Fibroblast of skin of scalp (primary cell): ENCODE measurements around the gene CLCN6.

Source experiments
- DNase-seq: peaks from one replicate; pipeline ENCODE4 v3.0.0-alpha.2; 2013

Gene CLCN6

DNA sequence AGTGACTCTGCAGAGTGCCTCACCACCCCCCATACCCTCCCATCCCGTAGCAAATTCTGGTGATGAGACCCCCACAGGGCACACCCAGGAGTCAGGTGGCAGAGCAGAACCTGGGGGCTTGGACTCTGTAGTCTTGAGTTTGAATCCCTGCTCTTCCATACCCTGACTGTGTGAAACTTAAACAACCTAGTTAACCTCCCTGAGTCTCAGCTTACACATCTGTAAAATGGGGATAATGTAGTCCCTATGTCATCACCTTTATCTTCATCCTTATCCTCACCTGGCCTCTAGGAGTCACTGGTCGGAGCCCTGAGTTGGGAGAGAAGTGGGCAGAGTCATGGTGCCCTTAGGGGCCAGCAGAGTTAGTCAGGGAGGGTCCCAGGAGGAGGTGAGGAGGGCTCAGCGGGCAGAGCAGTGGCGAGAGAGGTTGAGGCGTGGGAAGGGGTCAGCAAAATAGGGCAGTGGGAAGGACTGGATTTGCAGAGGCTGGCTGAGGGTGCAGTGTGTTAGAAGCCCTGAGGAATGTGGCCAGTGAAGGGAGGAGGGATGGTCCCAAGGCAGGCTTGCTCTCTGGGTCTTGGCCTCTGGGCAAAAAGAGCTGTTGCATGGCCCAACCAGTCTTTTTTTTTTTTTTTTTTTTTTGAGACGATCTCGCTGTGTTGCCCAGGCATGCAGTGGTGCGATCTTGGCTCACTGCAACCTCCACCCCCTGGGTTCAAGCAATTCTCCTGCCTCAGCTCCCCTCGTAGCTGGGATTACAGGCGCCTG lies 25.4 kb upstream of the CLCN6 start:
- DNase-seq: no peak

DNA sequence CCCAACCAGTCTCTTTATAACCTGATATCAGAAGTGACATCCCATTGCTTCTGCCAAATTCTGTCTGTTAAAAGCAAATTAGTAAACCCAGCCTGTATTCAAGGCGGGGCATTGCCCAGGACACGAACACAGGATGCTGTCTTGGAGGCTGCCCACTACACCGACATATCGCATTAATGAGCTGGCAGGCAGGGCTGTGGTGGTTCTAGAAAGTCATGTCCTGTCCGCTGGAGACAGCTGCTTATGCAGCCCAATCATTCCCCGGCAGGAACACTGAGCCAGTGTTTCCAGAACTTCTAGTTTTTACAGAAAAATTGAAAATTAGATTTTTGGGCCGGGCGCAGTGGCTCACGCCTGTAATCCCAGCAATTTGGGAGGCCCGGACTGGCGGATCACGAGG lies 24.7 kb upstream of the CLCN6 start:
- no peak for DNase-seq

DNA sequence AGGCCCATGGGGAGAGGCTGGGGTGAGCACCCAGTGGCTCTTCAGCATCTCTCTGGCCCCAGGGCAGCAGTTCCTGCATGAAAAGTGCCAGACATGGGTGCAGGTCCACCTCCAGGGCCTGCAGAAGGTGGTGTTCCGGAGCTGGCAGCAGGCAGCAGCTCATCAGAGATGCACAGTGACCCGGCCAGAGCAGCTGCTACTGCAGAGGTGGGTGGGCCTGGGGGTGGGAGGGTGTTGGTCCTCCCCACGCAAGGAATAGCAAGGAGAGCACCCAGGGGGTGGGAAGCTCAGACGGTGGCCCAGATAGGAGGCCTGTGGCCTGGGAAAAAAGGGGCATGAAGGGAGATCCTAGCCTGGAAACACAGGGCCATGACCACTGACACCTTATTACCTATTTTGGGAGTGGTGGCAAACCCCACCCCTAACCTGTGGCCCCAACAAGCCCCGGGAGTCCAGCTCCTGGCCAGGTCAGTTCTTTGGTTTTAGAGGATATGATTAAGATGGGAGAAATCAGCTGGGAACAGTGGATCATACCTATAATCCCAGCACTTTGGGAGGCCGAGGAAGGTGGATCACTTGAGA lies 23.8 kb upstream of the CLCN6 start:
- DNase-seq: no peak

DNA sequence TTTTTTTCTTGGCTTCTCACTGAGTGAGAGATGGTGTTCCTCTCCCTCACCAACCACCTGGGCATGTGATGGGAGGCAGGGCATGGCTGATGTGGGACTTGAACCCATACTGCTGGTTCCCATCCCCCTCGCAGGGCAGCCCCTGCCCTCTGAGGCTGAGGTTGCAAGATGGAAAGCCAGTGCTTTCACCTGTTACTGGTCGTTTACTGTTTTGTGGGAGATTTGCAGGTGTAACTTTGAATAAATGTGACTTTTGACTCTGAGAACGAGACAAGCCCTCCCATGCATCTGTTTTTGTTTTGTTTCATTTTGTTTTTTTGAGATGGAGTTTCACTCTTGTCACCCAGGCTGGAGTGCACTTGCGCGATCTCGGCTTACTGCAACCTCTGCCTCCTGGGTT lies 22.4 kb upstream of the CLCN6 start:
- DNase-seq: no peak

DNA sequence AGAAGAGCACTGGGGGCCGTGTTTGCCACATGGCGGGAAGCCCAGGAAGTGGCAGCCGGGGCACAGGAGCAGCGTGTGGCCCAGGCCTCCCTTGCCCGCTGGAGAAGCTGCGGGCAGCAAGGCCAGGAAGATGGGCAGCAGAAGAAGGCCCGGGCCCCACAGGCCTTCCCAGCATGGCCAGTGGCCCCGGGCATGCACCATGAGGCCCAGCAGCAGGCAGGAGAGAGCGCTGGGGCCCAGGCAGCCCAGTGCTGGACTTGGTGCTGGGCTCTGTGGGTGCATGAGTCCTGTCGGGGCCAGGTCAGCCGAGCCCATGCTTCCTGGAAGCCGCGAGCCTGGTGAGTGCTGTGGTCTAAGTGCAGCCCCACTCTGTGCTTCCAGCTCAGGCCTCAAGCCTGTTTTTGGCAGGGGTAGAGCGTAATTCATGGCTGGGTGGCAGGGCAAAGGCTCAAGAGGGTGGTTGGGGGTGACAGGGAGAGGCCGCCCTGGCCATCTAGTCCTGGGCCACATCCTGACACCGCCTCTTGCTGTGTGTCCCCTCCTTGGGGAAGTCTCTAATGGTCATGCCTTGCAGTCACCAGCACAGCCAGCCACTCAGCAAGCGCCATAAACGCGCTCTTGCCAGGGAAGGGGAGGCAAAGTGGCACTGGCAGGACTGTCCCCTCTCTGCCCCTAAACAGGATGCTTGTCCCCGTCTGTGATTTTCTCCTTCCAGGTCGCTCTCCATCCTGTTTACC lies 21.6 kb upstream of the CLCN6 start:
- DNase-seq: no peak

DNA sequence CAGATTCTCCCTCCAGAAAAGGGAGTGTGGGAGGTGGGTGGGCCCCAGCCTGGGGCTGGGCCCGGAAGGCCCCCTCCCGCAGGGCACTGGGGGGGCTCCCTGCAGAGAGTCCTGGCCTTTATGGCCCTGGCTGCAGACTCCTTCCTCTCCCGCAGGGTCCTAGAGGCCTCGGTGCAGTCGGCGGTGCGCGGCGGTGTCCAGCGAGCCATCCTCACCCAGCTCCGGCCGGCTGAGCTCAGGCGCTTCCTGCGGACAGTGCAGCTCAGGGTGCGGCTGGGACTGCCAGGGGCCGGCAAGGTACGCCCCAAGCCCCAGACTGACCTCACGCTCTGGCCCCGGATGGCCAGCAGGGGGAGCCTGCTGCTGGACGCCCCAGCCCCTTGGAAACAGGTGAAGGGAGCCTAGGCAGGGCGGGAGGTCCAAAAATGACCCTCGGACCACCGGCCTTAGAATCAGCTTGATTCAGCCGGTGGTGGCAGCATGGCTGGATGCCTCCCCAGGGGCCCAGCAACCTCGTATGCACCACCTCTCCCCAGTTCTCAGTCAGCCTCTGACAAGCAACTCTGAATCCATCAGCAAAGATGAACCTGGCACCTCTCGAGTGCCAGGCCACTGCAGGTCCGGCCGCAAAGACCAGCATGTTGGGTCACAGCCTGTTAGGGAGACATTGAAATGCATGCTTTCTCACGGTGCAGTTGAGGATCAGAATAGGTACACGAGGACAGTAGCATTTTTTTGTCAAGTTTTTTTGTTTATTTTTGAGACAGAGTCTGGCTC lies 20.8 kb upstream of the CLCN6 start:
- no peak for DNase-seq

DNA sequence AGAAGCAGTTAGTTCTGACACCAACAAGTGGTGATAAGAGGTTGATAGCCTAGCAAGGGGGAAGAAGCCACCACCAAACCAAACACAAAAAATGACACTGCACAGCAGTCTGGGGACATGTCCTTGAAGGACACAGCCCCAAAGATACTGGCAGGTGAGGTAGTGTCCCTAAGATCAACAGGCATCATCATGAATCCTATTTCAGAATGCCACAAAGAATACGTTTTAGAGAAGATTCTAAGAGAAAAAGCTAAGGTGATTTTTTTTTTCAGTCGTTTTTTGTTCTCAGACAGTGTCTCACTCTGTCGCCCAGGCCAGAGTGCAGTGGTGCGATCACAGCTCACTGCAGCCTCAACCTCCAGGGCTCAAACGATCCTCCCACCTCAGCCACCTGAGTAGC lies 19.8 kb upstream of the CLCN6 start:
- DNase-seq: no peak

DNA sequence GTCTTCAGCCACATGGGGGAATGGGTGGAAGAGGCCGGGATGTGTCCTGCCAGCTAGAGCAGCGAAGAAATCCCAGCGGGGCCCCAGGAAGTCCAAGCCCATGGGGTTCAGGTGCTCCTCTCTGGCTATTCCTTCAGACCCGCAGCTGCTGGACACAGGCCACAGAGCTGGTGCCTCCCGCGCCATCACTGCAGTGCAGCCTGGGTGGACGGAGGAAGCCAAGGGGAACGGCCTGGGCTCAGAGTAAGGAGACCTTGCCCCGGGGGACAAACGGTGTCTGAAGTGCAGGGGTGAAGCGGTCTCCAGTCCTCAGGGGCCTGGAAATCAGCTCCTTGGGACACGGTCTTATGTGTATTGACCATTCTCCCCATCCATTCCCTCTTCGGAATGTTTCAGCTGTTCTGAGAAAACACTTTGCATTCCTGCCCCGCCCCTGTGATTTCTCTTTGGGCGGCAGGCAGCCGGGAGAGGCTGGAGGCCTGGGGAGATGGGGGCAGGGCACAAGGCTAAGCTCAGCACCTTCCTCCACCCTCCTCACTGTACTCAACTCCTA lies 18.7 kb upstream of the CLCN6 start:
- peak; percentile 65 for DNase-seq

DNA sequence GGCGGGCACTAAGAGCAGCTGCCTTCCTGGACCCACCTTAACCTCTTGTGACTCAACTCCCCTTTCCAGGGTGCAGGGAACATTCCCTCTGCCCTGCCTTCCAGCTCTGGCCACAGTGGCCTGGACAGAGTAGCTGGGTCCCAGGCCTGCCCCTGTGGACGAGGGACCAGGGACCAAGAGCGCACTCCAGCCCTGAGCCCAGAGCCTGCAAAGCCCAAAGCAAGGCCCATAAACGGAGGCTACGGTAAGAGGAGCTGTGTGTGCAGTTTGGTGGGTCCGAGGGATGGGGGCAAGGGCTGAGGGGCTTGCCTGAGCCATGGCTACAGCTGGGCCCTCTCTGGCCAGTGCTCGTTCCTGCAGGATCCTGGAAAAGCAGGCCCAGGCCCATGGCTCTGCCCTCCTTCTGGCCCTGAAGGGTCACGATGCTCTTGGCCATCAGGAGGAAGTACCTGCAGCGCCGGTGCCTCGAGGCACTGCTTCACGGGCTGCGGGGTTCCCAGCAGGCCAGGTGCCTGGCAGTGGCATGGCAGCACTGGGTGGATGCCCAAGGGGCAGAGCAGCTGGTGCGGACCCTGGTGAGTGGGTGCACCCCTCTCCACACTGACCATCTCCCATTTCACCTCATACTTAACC lies 18.1 kb upstream of the CLCN6 start:
- DNase-seq: no peak

DNA sequence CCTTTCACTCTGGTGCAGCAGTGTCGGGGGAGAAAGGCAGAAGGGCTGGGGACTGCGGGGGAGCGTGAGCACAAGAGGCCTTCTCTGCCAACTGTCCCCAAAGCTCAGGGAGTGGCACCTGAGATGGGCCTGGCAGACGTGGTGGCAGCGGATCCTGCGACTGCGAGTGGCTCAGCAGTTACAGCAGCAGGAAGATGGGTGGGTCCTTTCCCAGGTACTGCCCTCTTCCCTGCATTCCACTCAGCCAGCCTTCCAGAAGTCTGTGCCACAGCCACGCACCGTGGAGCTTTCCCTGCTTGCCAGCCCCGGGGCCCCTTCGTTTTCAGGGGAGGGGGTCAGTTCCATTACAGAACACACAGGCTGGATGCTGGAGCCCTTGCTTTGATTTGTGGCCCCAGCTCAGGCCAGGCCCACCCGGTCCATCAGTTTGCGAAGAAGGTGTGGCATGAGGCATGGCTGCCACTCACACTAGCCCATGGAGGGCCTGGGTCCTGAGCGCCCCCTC lies 17.4 kb upstream of the CLCN6 start:
- no peak for DNase-seq

DNA sequence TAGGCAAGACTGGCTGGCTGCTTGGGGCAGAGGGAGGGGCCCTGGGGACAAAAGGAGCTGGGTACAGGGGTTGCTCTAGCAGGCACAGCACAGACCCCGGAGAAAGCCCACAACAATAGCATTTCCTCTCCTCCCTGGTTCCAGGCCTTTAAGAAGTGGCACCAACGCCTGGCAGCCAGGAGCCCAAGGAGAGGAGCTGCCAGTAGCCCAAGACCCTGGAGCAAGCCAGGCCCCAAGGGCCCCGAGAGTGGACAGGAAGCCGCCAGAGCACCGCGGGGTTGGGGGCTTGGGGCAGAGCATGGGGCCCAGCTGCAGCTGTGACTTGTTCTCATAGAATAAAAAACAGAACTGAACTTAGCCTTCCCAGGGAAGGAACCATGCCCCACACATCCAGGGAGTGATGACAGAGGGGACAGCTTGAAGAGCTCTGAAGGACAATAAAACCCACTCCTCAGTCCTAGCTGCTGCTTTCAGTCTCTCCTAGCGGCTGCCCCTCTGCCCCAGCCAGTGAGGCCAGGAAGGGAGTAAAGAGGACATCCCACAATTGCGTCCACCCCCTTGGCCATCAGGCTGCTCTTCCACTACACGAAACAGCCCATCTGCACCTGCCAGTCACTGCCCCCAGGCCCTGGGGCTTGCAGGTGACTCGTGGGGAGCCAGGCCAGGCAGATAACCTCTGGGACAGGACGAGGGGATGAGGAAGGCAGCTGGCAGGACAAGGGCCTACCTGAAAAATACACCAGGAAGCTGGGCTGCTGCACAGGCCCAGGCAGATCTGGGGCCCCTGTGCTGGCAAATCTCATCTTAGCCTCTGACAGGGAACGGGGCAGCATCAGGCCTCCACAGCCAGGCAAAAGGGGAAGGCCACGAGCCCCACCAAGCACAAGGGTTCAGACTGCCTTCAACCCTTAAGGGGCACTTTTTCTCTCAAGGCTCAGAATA lies 16.6 kb upstream of the CLCN6 start:
- no peak for DNase-seq

DNA sequence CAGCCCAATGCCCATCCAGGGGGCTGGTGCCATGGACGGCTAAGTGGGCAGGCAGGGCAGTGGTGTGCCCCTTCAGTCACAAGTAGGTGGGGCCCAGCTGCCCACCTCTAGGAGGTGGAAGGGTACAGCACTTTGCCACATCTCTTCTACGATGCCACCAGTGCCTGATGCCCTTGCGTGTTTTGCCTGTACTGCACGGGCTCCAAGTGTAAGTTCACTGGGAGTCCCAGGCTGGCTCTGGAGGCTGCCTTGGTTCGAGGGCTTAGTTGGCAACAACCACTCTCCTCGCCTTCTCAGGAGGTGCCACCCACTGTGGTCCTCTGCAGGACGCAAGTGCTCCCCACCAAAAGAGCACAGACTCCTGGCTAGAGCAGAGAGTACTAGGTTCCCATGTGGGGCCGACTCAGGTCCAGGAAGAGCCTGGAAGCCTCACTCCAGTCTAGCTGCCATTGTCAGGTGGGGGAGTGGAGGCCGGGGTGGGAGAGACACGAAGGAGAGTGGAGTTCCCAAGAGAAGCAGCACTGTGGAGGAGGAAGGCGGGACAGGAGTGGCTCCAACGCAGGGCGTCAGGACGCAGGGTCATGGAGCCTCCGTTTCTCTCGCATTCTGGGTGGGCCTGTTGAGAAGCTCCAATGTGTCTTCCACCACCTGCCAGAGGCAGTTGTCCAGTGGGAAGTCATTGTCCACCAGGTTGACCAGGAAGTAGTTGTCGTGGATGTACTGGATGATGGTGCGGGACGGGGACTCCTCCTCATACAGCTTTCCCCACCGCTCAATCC lies 15.7 kb upstream of the CLCN6 start:
- no peak for DNase-seq

DNA sequence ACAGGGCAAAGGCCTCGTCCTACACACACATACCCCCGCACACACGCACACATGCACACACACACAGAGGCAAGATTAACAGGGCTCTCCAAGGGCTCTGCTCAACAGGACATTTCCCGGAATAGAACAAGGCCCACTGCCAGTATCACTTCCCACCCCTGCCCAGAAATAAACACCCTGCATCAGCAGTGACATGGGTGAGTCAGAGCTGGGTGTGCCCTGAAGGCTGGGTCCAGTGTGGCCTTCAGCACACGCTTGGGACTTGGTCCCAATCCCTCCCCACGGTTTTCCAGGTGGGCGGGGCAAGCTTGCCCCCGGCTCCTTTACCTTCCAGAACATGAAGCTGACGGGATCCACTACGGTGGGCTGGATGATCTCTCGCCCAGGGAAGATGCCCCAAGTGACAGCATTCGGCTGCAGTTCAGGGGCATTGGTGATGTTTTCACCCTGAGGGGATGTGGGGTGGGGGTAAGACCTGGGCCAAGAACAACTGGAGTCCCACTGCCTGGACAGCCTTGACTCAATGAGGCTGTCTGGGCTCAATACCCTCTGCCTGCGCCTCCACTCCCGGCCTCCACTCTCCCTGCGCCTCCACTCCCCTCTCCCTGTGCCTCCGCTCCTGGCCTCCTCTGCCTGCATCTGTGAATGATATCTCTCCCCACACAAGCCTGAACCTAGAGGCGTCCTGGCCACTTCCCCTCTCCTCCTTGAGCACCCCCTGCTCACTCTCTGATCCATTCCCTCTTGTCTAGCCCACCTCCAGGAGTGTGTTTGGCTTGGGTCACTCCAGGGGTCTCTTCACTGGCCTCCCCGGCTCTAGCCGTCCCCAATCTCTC lies 14.9 kb upstream of the CLCN6 start:
- peak; percentile 70 for DNase-seq

DNA sequence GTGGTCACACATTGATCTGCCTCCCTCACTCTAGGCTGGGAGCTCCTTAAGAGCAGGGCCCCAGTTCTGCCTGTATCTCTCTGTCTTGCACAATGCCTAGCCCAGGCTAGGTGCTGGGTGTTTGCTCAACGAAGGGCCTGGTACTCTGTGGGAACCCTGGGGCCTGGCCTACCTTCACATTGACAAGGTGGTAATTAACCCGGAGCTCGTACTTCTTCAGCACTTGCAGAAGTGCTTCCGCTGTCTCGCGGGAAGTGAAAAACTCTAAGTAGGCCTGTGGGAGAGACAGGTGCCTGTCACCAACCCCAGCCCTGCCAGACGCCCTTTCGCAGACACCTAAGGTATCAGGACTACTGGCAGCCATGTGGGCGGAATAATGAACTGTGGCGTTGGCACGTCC lies 13.9 kb upstream of the CLCN6 start:
- DNase-seq: no peak

DNA sequence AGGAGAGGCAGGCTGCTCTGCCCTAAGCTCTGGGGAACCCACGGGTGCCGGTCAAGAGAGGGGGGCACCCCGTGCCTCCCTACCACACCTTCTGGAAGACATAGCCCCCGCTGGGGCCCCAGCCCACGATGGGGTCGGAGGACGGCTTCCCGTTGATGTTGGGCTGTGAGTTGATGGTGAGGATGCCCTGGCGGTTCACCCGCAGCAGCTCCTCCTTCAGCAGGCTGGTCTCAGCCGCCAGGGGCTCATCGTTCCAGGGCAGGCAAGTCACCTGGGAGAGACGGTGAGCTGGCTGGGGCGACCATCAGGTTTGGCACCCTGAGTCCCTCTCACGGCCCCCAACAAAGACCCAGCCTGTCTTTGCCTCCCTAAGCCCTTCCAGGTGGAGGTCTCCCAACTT lies 12.2 kb upstream of the CLCN6 start:
- no peak for DNase-seq

DNA sequence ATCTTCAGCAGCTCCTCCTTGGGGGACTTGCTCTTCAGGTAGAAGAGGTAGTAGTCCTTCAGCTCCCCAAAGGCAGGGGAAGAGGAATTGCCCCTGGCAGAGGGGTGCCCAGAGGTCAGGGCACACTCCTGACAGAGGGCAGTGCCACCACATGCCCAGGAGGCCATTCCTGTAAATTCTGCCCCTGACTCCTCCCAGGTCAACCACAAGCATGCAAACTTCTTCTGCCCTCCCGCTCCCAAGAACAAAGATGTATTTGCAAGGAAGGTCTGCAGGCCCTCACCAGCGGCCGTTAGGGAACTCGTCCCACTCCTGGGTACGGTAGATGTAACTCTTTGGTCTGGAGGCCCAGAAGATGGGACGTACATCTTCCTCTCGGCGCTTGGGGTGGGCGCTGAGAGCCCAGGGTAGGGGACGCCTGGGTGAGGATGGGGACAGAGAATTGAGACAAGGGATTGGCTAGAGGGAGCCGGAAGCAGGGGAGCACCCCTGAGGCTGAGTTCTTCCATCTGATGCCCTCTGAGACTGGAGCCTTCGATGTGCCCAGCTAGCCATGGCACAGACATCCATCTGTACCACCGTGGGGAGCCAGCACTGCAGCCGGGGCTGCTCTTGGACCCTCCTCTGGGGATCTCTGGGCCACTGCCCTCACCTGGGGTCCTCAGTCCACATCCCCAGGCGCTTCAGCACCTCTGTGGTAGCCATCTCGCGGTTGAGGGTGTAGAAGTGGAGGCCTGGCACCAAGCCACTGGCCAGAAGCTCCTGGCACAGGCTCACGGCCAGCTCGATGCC lies 11.3 kb upstream of the CLCN6 start:
- no peak for DNase-seq

DNA sequence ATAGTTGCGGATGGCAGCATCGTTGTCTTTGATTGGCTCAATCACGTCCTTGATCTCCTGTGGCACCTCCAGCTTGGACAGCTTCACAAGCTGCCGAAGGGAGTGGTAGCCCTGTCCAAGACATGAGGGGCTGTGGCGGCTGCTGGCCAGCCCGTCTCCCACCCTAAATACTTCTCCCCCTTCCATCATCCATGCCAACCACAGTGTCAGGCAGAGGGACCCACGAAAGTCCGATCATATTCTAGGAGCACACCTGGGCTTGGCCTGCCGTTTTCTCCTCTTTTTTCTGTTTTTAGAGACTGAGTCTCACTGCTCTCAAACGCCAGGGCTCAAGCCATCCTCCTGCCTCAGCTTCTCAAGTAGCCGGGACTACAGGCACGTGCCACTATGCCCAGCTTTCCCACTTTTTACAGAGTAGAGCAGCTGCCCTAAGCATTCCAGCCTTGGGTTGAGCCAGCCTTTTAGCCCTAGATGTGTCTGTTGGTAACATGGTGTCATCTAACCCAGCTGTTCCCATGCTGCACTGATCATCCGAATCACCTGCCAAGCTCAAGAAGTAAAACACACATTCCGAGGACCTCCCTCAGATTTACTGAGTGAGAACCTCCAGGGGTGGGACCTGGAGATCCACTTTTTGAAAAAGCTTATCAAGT lies 10.6 kb upstream of the CLCN6 start:
- DNase-seq: no peak
